GM12891 (cell line): ENCODE measurements around the gene PLCG2.
A peak's percentile ranks its signal among the peaks of the same experiment; 100 is the strongest.

Experiments
- DNase-seq: peaks from one replicate; pipeline ENCODE4 v3.0.0; 2011; ENCODE audit warnings: low spot score; ENCODE audit not compliant: insufficient read length
- FAIRE-seq: peaks from 2 replicates; lab custom pipeline; 2011; peaks lifted over from hg19 to GRCh38; lab: Jason Lieb, UNC
- PAX5 ChIP-seq: IDR thresholded peaks from 2 replicates; pipeline ENCODE4 v1.6.1; 2011; ENCODE audit warnings: low read length, moderate library complexity, mild to moderate bottlenecking; ENCODE audit not compliant: insufficient read depth, severe bottlenecking
- POLR2A ChIP-seq: IDR thresholded peaks from 2 replicates; pipeline ENCODE4 v1.6.1; 2011; ENCODE audit warnings: low read depth, low read length, control low read depth
- POLR2AphosphoS5 ChIP-seq: IDR thresholded peaks from 2 replicates; pipeline ENCODE4 v1.6.1; 2011; ENCODE audit warnings: low read depth, low read length, control low read depth
- POU2F2 ChIP-seq: IDR thresholded peaks from 2 replicates; pipeline ENCODE4 v1.6.1; 2011; ENCODE audit warnings: low read depth, mild to moderate bottlenecking, control low read depth, low read length, moderate library complexity
- SPI1 ChIP-seq: IDR thresholded peaks from 2 replicates; pipeline ENCODE4 v1.6.1; 2011; ENCODE audit warnings: low read depth, low read length, control low read depth
- TAF1 ChIP-seq: IDR thresholded peaks from 2 replicates; pipeline ENCODE4 v1.6.1; 2011; ENCODE audit warnings: low read depth, low read length, control low read depth

Gene PLCG2

GRCh38 chr16:81775570-81775969 lies 3.5 kb upstream of the PLCG2 start:
- no peak for DNase-seq
- TF ChIP-seq PAX5 (no peak), POLR2AphosphoS5 (no peak), SPI1 (peak; percentile 74)
- no peak for FAIRE-seq

- no peak for DNase-seq
- no peak for FAIRE-seq
- TF ChIP-seq SPI1 (no peak), POLR2A (no peak), PAX5 (no peak), POU2F2 (no peak), TAF1 (no peak), POLR2AphosphoS5 (no peak)
These were observed 860 bp upstream of the PLCG2 start for GRCh38 chr16:81778231-81778630.

GRCh38 chr16:81779536-81780320 lies 637 bp downstream of the PLCG2 start:
- DNase-seq (no peak), FAIRE-seq (no peak)
- TF ChIP-seq SPI1 (no peak; the same call in 1 of the 2 replicates), PAX5 (no peak), POLR2A (no peak), POU2F2 (no peak), TAF1 (no peak), POLR2AphosphoS5 (no peak)

GRCh38 chr16:81780350-81780749 lies 1.3 kb downstream of the PLCG2 start:
- DNase-seq (no peak), FAIRE-seq (peak; percentile 66)
- no peak for TF ChIP-seq POLR2AphosphoS5
- 0 out of 2 replicates have a peak, but pooled peaks have one; percentile 8 for TF ChIP-seq SPI1

- FAIRE-seq: no peak
- TF ChIP-seq POU2F2 (no peak), POLR2A (no peak), TAF1 (no peak), SPI1 (no peak), POLR2AphosphoS5 (no peak), PAX5 (no peak)
- no peak for DNase-seq
These were observed 3.1 kb downstream of the PLCG2 start for GRCh38 chr16:81782236-81782635.

- FAIRE-seq (peak; percentile 58), DNase-seq (no peak)
These were observed 5.1 kb downstream of the PLCG2 start for GRCh38 chr16:81784072-81784795.

GRCh38 chr16:81785138-81785924 lies 6.2 kb downstream of the PLCG2 start:
- DNase-seq: no peak
- FAIRE-seq: peak; percentile 57
- TF ChIP-seq POU2F2 (peak; percentile 82; the same call in 1 of the 2 replicates), POLR2A (peak; percentile 10; the same call in 1 of the 2 replicates), PAX5 (no peak), TAF1 (0 out of 2 replicates have a peak, but pooled peaks have one; percentile 20)

More at GRCh38 chr16:81784072-81784795, 5.1 kb downstream of the PLCG2 start:
- TF ChIP-seq TAF1 (no peak), SPI1 (no peak), POLR2AphosphoS5 (no peak), POLR2A (no peak), PAX5 (no peak), POU2F2 (no peak)

GRCh38 chr16:81786321-81786720 lies 7.2 kb downstream of the PLCG2 start:
- FAIRE-seq: peak; percentile 86
- TF ChIP-seq POLR2A (0 out of 2 replicates have a peak, but pooled peaks have one; percentile 10), SPI1 (no peak), POU2F2 (no peak)
- no peak for DNase-seq

- no peak for DNase-seq
- FAIRE-seq: no peak
- no peak for TF ChIP-seq SPI1
- TF ChIP-seq TAF1: no peak
- TF ChIP-seq POU2F2: no peak
- TF ChIP-seq PAX5: no peak
- no peak for TF ChIP-seq POLR2AphosphoS5
These were observed 7.8 kb downstream of the PLCG2 start for GRCh38 chr16:81786868-81787267.
